Adrenal gland (tissue), 12 donors: ENCODE data around the gene PPP6R2. TPM values are rescaled to one million over a fixed set of nuclear protein-coding genes. Genes with fewer than 3 reads are reported as not detected.

Experiments used
- DNase-seq, 7 donors: peaks; one replicate each; pipeline ENCODE4 v3.0.0-alpha.2; 2019 to 2020
- H3K27ac ChIP-seq, 5 donors: fragments of 200-600 bp; sonication (generic) in 4 of 5; 1 replicate in 3 of 5; 2 replicates in 2 of 5; pipeline versions ENCODE4 v1.5.1 to v1.8.0; 2016 to 2020; ENCODE audit warnings: mild to moderate bottlenecking in 1 of 5
- H3K27me3 ChIP-seq: fragments of 200-600 bp; 2 replicates; pipeline ENCODE4 v1.8.0; 2021
- H3K36me3 ChIP-seq, 2 donors: fragments of 200-600 bp; replicated peaks in 1 of 2; 1 replicate in 1 of 2; 2 replicates in 1 of 2; pipeline versions ENCODE4 v1.5.1 to v1.8.0; 2018 to 2022
- H3K4me1 ChIP-seq, 2 donors: fragments of 200-600 bp; replicated peaks in 1 of 2; 1 replicate in 1 of 2; 2 replicates in 1 of 2; pipeline versions ENCODE4 v1.5.1 to v1.8.0; 2018 to 2021
- H3K4me3 ChIP-seq, 4 donors: fragments of 200-600 bp; sonication (generic) in 3 of 4; one replicate each; pipeline ENCODE4 v1.5.1; 2016 to 2018
- H3K9me3 ChIP-seq, 3 donors: fragments of 200-600 bp; sonication (generic) in 1 of 3; replicated peaks in 1 of 3; 1 replicate in 2 of 3; 2 replicates in 1 of 3; pipeline versions ENCODE4 v1.5.1 to v1.8.0; 2016 to 2021
- CTCF ChIP-seq, 6 experiments: fragments of 450-650 bp in 4 of 6; fragments of 200-600 bp in 2 of 6; sonication (generic) in 1 of 6; IDR thresholded peaks; 1 replicate in 5 of 6; 2 replicates in 1 of 6; pipeline versions ENCODE4 v1.5.1 to v1.8.0; 2016 to 2021; ENCODE audit warnings: antibody characterized with exemption in 6 of 6, mild to moderate bottlenecking in 2 of 6, moderate library complexity in 1 of 6
- POLR2A ChIP-seq, 2 donors: fragments of 450-650 bp; IDR thresholded peaks; one replicate each; pipeline ENCODE4 v1.6.1; 2017; ENCODE audit warnings: antibody characterized with exemption in 2 of 2, mild to moderate bottlenecking in 2 of 2, moderate library complexity in 1 of 2
- WGBS, 4 donors: extraction: QIAGEN DNeasy Blood & Tissue Kit in 2 of 4; methylation state at CpG; one replicate each; pipeline versions ENCODE4 v1.1.5 to v1.1.7; 2013 to 2017; 5-methylcytosine and 5-hydroxymethylcytosine counted together
- intact Hi-C, 2 donors: fragments of 100-400 bp; cut with DNase I; formaldehyde crosslinking; loops; one replicate each; pipeline versions ENCODE4 v1.14.1 to v1.15.0; 2022 to 2023
- polyA plus RNA-seq, 3 donors: library from polyadenylated mRNA; stranded (reverse); fragments of 200-250 nt in 2 of 3; fragments of 350-450 nt in 1 of 3; fragmentation: Illumina TruSeq in 1 of 3; extraction: RNeasy Lipid Tissue Mini Kit (QIAGEN cat#74804) in 1 of 3; gene quantifications; one replicate each; pipeline ENCODE4 v1.2.3, GENCODE V29; 2013 to 2014
- total RNA-seq, 9 donors: library from RNA; depleted of rRNA in 4 of 9; stranded (reverse); fragments of >200 nt in 4 of 9; fragments of 120-200 nt in 1 of 9; fragmentation: NEBNext Ultra II Directional in 1 of 9; extraction: Animal tissue kit (Norgen Biotek cat#: 25700) in 1 of 9; gene quantifications; one replicate each; pipeline versions ENCODE4 v1.1.0 to v1.2.4, GENCODE V29; 2013 to 2023
- donor health status: healthy with polysubstance abuse.
- donor health status: Bipolar disorder and iron deficiency.
- donor health status: DM: yes; HTN: yes; CAD: no.
- donor health status: DM: no; HTN: no; CAD: no.
- donor health status: DM: no; HTN: no; CAD: no.
- donor health status: DM: yes; HTN: yes; CAD: no.

PPP6R2 gene
- total and polyA plus RNA-seq, 12 donors, result 19.6 to 129 (median 73.0) TPM

- Histone ChIP-seq H3K27ac (no peak overlapping the region), H3K9me3 (no peaks in the 10 kb centered on the region), H3K4me1 (peaks cover 0 to 14% of the 10 kb centered on the region in 2 donors), H3K36me3 (no peaks in the 10 kb centered on the region), H3K4me3 (peak overlapping the region in 2 of 4 donors; percentile 17 to 56), H3K27me3 (peaks cover 36% of the 10 kb centered on the region)
- intact Hi-C loops, result no loop called here
- 2 to 7% (median 4%) methylated on average over 16 to 45 of the region's 45 CpGs; no CpG with 5 or more reads in 1 of the 4 donors for WGBS, 4 donors
- TF ChIP-seq CTCF (IDR thresholded peaks at IDR 0.05) (no peak), POLR2A (IDR thresholded peaks at IDR 0.05) (no peak)
- DNase-seq, result no peak
Observed at GRCh38 chr22:50481045-50481439, 137.9 kb downstream of the PPP6R2 start.

GRCh38 chr22:50481440-50482106 is 138.4 kb downstream of the PPP6R2 start, which contains the start of gene ADM2:
Gene ADM2 (plus strand): TSS chr22:50481543. CDS start chr22:50481848, 305 bp downstream.
- Histone ChIP-seq H3K9me3 (no peaks in the 10 kb centered on the region), H3K27ac (no peak within 1 kb of the TSS), H3K4me1 (peaks cover 0 to 14% of the 10 kb centered on the region in 2 donors), H3K4me3 (peak within 1 kb of the TSS in 2 of 4 donors; percentile 17 to 56), H3K27me3 (peaks cover 36% of the 10 kb centered on the region), H3K36me3 (no peaks in the 10 kb centered on the region)
- intact Hi-C loops, result no loop called here
- TF ChIP-seq CTCF (IDR thresholded peaks at IDR 0.05) (no peak), POLR2A (IDR thresholded peaks at IDR 0.05) (no peak)
- WGBS, 4 donors, result 0 to 16% (median 3%) methylated on average over 1 to 70 of the region's 70 CpGs
- peak in 1 of 7 donors; percentile 21 for DNase-seq

- TF ChIP-seq CTCF (IDR thresholded peaks at IDR 0.05) (no peak), POLR2A (IDR thresholded peaks at IDR 0.05) (no peak)
- Histone ChIP-seq H3K27ac (no peak overlapping the region), H3K9me3 (no peaks in the 10 kb centered on the region), H3K27me3 (peaks cover 36% of the 10 kb centered on the region), H3K4me3 (no peak overlapping the region), H3K36me3 (no peaks in the 10 kb centered on the region), H3K4me1 (peaks cover 0 to 14% of the 10 kb centered on the region in 2 donors)
- intact Hi-C loops, result no loop called here
- WGBS, 4 donors, result 70 to 78% (median 76%) methylated on average over 8 to 35 of the region's 35 CpGs
- DNase-seq, result no peak
Observed at GRCh38 chr22:50482107-50483074, 139.3 kb downstream of the PPP6R2 start.

- Histone ChIP-seq H3K4me3 (no peak overlapping the region), H3K27ac (no peak overlapping the region), H3K9me3 (no peaks in the 10 kb centered on the region), H3K36me3 (no peaks in the 10 kb centered on the region), H3K27me3 (peaks cover 36% of the 10 kb centered on the region), H3K4me1 (peaks cover 0 to 14% of the 10 kb centered on the region in 2 donors)
- intact Hi-C loops, result no loop called here
- DNase-seq, result no peak
- WGBS, 4 donors, result 70 to 86% (median 81%) methylated on average over 3 to 10 of the region's 10 CpGs
- TF ChIP-seq CTCF (IDR thresholded peaks at IDR 0.05) (no peak), POLR2A (IDR thresholded peaks at IDR 0.05) (no peak)
Observed at GRCh38 chr22:50483106-50483505, 140.0 kb downstream of the PPP6R2 start.
